ENCODE data around the gene NFX1. TPM values are rescaled to one million over a fixed set of nuclear protein-coding genes. Genes with fewer than 3 reads are reported as not detected.
"Not testable (repeated sequence)": the region's sequence is repeated elsewhere in the genome, so short reads cannot be mapped to it uniquely, and the experiment has no call there.

The NFX1 gene
- total RNA-seq, 2 donors from 2014 or later = 32.0 to 56.5 TPM

DNA sequence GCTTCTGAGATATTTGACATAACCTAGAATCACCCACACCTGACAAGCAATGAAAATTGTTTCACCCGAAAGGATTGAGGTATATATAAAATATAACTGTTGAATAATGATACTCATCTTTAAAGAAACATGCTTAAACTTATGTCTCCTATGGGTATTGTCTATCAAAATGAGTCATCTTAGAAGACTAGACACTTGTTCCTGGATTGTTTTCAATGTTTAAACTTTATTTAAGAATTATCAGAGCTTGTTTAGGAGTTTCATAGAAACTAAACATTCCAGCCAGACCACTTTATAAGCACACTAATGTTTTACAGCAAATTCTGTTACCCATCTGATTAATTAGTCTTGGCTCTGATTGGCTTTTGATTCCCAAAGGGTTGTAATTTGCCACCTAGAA lies 19.6 kb downstream of the NFX1 start:
- no peak for ATAC-seq (replicated peaks)
- H3K9me3 Mint-ChIP-seq = no peaks in the 10 kb centered on the region
- H3K4me3 Mint-ChIP-seq = peak overlapping the region; percentile 56
- H3K36me3 Mint-ChIP-seq (ENCODE audit: low read depth) = no peaks in the 10 kb centered on the region
- H3K27ac Mint-ChIP-seq = peak overlapping the region; percentile 89
- H3K4me1 Mint-ChIP-seq = peaks cover 13% of the 10 kb centered on the region
- H3K27me3 Mint-ChIP-seq = no peaks in the 10 kb centered on the region

GRCh38 chr9:33310748-33311147 lies 20.4 kb downstream of the NFX1 start:
- peak overlapping the region; percentile 89 for H3K27ac Mint-ChIP-seq
- no peaks in the 10 kb centered on the region for H3K27me3 Mint-ChIP-seq
- H3K4me3 Mint-ChIP-seq = peak overlapping the region; percentile 56
- no peak for ATAC-seq (replicated peaks)
- H3K9me3 Mint-ChIP-seq = no peaks in the 10 kb centered on the region
- H3K4me1 Mint-ChIP-seq = peaks cover 13% of the 10 kb centered on the region
- H3K36me3 Mint-ChIP-seq (ENCODE audit: low read depth) = no peaks in the 10 kb centered on the region

DNA sequence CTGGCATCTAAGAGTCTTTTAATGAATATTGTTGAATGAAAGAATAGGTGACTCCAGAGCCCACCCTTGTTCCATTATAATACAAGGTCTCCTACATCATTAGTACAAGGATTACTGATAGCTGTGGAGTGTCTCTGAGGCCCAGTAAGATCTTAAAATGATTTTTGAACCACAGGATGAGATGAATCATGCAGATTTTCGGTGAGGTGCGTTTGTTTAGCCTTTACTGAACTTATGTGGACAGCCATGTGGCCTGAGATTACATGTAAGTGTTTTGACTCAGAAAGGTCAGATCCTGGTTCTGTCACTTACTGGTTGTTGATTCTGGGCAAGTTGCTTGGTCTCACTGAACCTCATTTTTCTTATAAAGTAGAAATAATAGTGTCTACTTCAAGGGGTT lies 21.6 kb downstream of the NFX1 start:
- Mint-ChIP-seq H3K4me1 (peaks cover 13% of the 10 kb centered on the region), H3K4me3 (peak overlapping the region; percentile 56), H3K27ac (peak overlapping the region; percentile 89), H3K36me3 (ENCODE audit: low read depth) (no peaks in the 10 kb centered on the region), H3K27me3 (no peaks in the 10 kb centered on the region), H3K9me3 (no peaks in the 10 kb centered on the region)
- peak; percentile 97 for ATAC-seq (replicated peaks)

GRCh38 chr9:33315371-33315770 lies 25.1 kb downstream of the NFX1 start:
- Mint-ChIP-seq H3K4me3 (no peak overlapping the region), H3K27me3 (no peaks in the 10 kb centered on the region), H3K27ac (peak overlapping the region; percentile 13), H3K36me3 (ENCODE audit: low read depth) (no peaks in the 10 kb centered on the region), H3K4me1 (peaks cover 16% of the 10 kb centered on the region), H3K9me3 (no peaks in the 10 kb centered on the region)
- no peak for ATAC-seq (replicated peaks)

- not testable (repeated sequence) for H3K36me3 Mint-ChIP-seq (ENCODE audit: low read depth); ATAC-seq (replicated peaks); H3K27me3 Mint-ChIP-seq; H3K9me3 Mint-ChIP-seq; H3K4me3 Mint-ChIP-seq
- peak overlapping the region; percentile 50 for H3K27ac Mint-ChIP-seq
- H3K4me1 Mint-ChIP-seq = peaks cover 14% of the 10 kb centered on the region
Measured at GRCh38 chr9:33317136-33317535, 26.8 kb downstream of the NFX1 start.

DNA sequence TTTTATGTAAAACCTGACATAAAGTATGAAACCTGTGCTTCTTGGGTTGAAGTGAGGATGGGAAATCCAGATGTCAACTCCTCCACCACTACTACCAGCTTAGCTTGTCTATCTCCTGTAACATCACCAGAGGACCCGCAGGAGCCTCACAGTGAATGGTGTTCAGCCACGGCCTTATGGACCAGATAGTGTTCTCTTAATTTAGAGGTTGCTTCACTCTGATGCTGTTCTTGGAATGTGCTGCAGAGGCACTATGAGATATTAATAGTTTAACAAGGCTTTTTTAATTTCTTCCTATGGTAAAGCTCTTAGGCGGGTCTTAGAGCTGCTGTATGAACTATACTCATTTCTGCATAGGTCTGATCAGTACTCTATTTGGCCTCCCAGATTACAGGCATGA lies 27.9 kb downstream of the NFX1 start:
- H3K27ac Mint-ChIP-seq = no peak overlapping the region
- H3K27me3 Mint-ChIP-seq = no peaks in the 10 kb centered on the region
- H3K4me1 Mint-ChIP-seq = peaks cover 20% of the 10 kb centered on the region
- no peaks in the 10 kb centered on the region for H3K36me3 Mint-ChIP-seq (ENCODE audit: low read depth)
- no peaks in the 10 kb centered on the region for H3K9me3 Mint-ChIP-seq
- H3K4me3 Mint-ChIP-seq = no peak overlapping the region
- no peak for ATAC-seq (replicated peaks)

DNA sequence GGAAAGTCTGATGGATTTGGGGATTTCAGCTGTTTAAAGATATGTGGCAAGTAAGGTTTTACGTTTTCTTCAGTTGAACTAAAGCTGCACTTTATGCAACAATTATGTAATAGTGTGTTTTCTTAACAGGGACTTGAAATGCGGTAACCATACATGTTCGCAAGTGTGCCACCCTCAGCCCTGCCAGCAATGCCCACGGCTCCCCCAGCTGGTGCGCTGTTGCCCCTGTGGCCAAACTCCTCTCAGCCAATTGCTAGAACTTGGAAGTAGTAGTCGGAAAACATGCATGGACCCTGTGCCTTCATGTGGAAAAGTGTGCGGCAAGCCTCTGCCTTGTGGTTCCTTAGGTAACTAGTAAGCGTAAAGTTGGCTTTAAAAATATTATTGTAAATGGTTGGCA lies 28.5 kb downstream of the NFX1 start:
- H3K4me1 Mint-ChIP-seq = peaks cover 20% of the 10 kb centered on the region
- no peak overlapping the region for H3K27ac Mint-ChIP-seq
- no peak overlapping the region for H3K4me3 Mint-ChIP-seq
- H3K27me3 Mint-ChIP-seq = no peaks in the 10 kb centered on the region
- no peaks in the 10 kb centered on the region for H3K9me3 Mint-ChIP-seq
- ATAC-seq (replicated peaks) = no peak
- H3K36me3 Mint-ChIP-seq (ENCODE audit: low read depth) = peaks cover 2% of the 10 kb centered on the region

DNA sequence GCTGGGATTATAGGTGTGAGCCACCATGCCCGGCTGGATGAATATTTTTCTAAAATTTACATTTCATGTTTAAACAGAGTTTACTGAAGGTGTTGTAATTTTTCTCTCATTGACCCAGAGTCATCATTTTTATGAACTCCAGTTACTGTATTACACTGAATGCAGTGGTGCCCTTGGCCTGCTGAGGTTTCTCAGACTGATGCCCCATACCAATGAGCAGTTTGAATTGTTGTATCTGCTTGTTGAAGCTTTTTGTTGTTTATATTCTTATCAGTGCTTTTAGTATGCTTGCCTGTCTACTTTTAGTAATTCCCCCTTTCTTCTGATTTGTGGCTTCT lies 29.9 kb downstream of the NFX1 start:
- ATAC-seq (replicated peaks) = no peak
- Mint-ChIP-seq H3K36me3 (ENCODE audit: low read depth) (peaks cover 16% of the 10 kb centered on the region), H3K27ac (peak overlapping the region; percentile 81), H3K9me3 (no peaks in the 10 kb centered on the region), H3K27me3 (no peaks in the 10 kb centered on the region), H3K4me1 (peaks cover 20% of the 10 kb centered on the region), H3K4me3 (peak overlapping the region; percentile 40)

GRCh38 chr9:33320568-33321261 lies 30.4 kb downstream of the NFX1 start:
- Mint-ChIP-seq H3K9me3 (no peaks in the 10 kb centered on the region), H3K27me3 (no peaks in the 10 kb centered on the region), H3K36me3 (ENCODE audit: low read depth) (peaks cover 21% of the 10 kb centered on the region), H3K27ac (peak overlapping the region; percentile 81), H3K4me1 (peaks cover 20% of the 10 kb centered on the region), H3K4me3 (peak overlapping the region; percentile 40)
- ATAC-seq (replicated peaks) = peak; percentile 90

DNA sequence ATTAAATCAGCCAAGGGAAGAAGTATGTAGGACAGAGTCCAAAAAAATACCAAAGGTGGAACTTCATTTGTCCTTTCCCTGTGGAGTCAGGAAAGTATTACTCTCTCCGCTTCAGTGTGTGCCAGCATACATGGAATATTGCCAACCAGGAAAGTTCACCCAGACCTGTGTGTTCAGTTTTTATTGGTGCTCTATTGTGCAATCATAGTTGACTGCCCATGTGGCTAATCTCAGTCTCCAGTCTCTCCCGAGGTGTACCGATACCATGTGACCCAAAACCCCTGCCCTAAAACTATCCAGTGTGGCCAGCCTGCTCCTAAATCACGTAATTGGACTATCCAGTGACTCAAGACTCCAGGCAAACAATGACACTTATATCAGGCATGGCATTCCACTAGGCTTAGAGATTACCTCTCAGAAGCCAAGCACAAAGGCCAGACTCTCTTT lies 38.8 kb downstream of the NFX1 start:
- Mint-ChIP-seq H3K9me3 (no peaks in the 10 kb centered on the region), H3K27me3 (no peaks in the 10 kb centered on the region), H3K27ac (no peak overlapping the region), H3K36me3 (ENCODE audit: low read depth) (peaks cover 98% of the 10 kb centered on the region), H3K4me1 (no peaks in the 10 kb centered on the region), H3K4me3 (no peak overlapping the region)
- ATAC-seq (replicated peaks) = no peak

DNA sequence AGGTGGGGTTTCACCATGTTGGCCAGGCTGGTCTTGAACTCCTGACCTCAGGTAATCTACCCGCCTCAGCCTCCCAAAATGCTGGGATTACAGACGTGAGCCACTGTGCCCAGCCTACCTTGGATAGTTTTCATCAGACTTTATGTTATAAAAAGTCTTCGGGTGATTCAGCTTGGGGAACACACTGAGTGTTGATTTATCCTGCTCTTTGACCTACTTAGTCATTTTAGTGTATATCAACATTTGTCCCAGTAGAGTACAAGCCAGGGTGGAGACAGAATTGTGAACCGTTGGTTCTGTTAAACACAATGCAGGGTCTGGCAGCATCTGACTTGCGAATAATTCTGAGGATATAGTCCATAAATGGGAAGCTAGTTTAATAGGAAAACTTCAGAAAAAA lies 39.7 kb downstream of the NFX1 start:
- no peak for ATAC-seq (replicated peaks)
- no peaks in the 10 kb centered on the region for H3K4me1 Mint-ChIP-seq
- H3K27ac Mint-ChIP-seq = peak overlapping the region; percentile 43
- no peaks in the 10 kb centered on the region for H3K9me3 Mint-ChIP-seq
- no peak overlapping the region for H3K4me3 Mint-ChIP-seq
- H3K27me3 Mint-ChIP-seq = no peaks in the 10 kb centered on the region
- peaks cover 98% of the 10 kb centered on the region for H3K36me3 Mint-ChIP-seq (ENCODE audit: low read depth)

DNA sequence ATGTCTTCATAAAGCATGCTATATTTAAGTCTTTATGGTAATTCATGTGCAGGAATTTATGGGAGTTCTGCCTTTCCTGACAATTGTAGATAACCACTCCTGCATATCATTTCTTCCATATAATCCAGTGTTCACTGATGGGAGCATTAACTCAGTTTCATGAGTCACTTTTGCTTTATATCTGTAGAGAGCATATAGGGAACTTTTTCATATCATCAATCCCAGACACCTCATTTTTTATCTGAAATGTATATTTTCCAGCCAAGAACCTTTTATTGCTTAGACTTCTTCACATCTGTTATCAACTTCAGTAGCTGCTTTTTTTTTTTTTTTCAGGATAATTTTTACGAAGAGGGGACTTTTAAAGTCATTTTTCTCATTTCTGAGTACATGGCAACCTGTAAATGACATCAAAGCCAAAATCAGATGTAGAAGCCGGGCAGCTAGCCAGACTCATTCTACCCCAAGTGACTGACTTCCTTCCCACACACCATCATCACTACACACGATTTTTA lies 41.1 kb downstream of the NFX1 start:
- Mint-ChIP-seq H3K4me1 (no peaks in the 10 kb centered on the region), H3K27me3 (no peaks in the 10 kb centered on the region), H3K36me3 (ENCODE audit: low read depth) (peaks cover 98% of the 10 kb centered on the region), H3K27ac (no peak overlapping the region), H3K4me3 (no peak overlapping the region), H3K9me3 (no peaks in the 10 kb centered on the region)
- no peak for ATAC-seq (replicated peaks)

GRCh38 chr9:33332011-33332410 lies 41.7 kb downstream of the NFX1 start:
- Mint-ChIP-seq H3K9me3 (no peaks in the 10 kb centered on the region), H3K4me1 (no peaks in the 10 kb centered on the region), H3K27me3 (no peaks in the 10 kb centered on the region), H3K4me3 (no peak overlapping the region), H3K36me3 (ENCODE audit: low read depth) (peaks cover 95% of the 10 kb centered on the region), H3K27ac (peak overlapping the region; percentile 49)
- no peak for ATAC-seq (replicated peaks)

DNA sequence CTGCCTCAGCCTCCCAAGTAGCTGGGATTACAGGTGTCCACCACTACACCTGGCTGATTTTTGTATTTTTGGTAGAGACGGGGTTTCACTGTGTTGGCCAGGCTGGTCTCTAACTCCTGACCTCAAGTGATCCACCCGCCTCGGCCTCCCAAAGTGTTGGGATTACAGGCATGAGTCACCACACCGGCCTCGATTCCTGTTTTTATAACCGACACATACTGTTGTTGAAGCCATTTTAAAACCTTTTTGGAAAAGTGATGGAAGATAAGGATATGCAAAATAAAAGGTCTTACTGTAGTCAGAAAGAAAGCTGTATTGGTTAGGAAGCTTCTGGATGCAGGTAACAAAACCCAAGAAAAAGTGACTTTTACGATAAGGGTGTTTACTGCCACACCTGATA lies 42.6 kb downstream of the NFX1 start:
- H3K36me3 Mint-ChIP-seq (ENCODE audit: low read depth) = peaks cover 95% of the 10 kb centered on the region
- H3K9me3 Mint-ChIP-seq; H3K27ac Mint-ChIP-seq; H3K4me3 Mint-ChIP-seq; H3K27me3 Mint-ChIP-seq; H3K4me1 Mint-ChIP-seq; ATAC-seq (replicated peaks): not testable (repeated sequence)

GRCh38 chr9:33340186-33340585 lies 49.9 kb downstream of the NFX1 start:
- ATAC-seq (replicated peaks) = no peak
- H3K36me3 Mint-ChIP-seq (ENCODE audit: low read depth) = peaks cover 96% of the 10 kb centered on the region
- H3K27me3 Mint-ChIP-seq = no peaks in the 10 kb centered on the region
- no peak overlapping the region for H3K27ac Mint-ChIP-seq
- no peak overlapping the region for H3K4me3 Mint-ChIP-seq
- H3K4me1 Mint-ChIP-seq = no peaks in the 10 kb centered on the region
- H3K9me3 Mint-ChIP-seq = no peaks in the 10 kb centered on the region

Data from activated T-helper 17 cell treated with anti-CD3 and anti-CD28 coated beads, Interleukin-2, amount 50 U/mL, for 72 hours (primary cell).